Head of caudate nucleus (tissue), 42 donors: ENCODE measurements around the gene KIFAP3.
A peak's percentile ranks its signal among the peaks of the same experiment; 100 is the strongest.

Source experiments
- DNase-seq, 42 donors: peaks; one replicate each; pipeline versions ENCODE4 v3.0.0 to v3.0.0-alpha.2; 2020 to 2021; ENCODE audit warnings: mixed read lengths in 7 of 42
- intact Hi-C: fragments of 100-400 bp; cut with DNase I; formaldehyde crosslinking; loops from one replicate; pipeline ENCODE4 v1.15.0; 2022

KIFAP3 gene

DNA sequence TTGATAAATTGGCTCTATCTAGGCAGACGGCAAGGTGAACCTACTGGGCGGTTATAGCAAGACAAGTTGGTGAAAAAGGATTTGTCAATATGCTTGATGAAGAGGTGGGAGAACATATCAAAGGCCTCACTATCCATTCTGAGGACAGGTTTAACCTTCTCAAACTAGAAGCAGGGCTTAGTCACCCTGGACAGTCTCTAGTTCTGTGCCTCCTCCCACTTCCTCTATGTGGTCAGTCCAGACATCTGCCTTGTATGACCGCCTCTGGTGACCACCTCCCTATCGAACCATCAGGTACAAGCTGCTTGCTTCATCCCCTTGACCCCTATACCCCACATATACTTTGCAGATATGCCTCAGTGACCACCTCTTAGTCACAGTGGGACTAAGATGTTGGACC lies 178.5 kb downstream of the KIFAP3 start:
- DNase-seq, result no peak
- intact Hi-C loops, result no loop called here

DNA sequence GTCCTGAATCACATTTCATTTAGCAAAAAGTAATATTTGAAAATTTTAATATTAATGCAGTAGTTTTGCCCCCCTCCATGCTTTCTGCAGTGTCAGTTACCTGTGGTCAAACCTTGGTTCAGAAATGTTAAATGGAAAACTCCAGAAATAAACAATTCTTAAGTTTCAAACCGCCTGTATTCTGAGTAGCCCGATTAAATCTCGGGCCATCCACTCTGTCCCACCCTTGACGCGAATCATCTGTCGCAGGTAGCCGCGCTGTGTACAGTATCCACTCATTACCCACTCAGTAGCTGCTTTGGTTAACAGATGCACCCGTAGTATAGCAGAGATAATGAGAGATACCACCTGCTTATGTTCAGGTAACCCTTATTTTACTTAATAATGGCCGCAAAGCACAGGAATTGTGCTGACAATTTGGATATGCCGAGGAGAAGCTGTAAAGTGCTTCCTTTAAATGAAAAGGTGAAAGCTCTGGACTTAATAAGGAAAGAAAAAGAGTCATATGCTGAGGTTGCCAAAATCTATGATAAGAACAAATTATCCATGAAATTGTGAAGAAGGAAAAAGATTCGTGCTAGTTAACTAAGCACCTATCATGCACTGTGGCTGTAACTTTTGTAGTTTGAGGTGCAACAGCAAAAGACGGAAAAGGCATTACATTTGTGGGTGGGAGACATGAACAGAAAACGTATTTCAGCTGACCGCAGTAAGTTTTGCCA lies 179.9 kb downstream of the KIFAP3 start:
- peak in 5 of 42 donors; percentile 7 to 52 (median 23) for DNase-seq
- intact Hi-C loops, result loop anchor here (5.0 kb wide), 1 partner anchor 97 kb away; a partner anchor contains a TSS

DNA sequence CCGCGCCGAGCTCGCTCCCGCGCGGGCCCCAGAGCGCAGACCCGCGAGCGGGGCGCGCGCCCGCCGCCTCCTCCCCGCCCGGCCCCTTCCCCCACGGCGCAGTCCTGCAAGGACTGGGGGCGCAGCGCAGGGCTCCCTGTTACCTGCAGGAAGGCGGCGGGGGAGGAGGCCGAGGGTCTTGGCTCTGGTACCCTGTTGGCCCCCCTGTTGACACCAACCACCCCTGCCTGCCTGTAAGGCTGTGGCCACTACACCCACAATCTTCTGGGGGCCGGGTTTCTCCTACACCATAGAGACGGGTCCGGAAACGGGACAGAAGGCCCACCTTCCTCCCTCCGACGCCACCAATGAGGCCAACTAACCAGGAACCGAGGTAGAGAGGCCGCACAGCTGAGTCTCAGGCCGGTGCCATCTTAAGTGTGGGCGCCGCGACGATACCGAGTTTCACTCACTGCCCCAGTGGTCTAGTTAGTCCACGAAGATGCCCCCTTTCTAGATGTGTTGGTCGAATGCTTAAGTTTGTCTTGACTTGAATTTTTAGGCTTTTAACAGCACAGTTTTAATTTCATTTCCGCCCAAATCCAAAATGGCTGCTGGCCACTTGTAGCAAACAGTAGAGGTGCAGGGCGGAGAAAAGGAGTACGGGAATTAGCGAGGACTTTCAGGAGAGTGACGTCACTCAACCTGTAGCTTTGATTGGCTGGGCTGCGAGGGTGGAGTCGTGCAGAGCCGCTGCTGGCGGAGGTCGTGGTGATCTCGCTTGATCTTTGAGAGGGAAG lies 180.7 kb downstream of the KIFAP3 start, which contains the start of gene SCYL3:
TSS of gene SCYL3 (minus strand) at position 252 of the 779 bp plus-strand sequence. CDS start 5,056 bp downstream, outside the sequence.
- DNase-seq, result peak; percentile 90 to 99 (median 97)
- intact Hi-C loops, result loop anchor here (5.0 kb wide), 1 partner anchor 97 kb away; a partner anchor contains a TSS

DNA sequence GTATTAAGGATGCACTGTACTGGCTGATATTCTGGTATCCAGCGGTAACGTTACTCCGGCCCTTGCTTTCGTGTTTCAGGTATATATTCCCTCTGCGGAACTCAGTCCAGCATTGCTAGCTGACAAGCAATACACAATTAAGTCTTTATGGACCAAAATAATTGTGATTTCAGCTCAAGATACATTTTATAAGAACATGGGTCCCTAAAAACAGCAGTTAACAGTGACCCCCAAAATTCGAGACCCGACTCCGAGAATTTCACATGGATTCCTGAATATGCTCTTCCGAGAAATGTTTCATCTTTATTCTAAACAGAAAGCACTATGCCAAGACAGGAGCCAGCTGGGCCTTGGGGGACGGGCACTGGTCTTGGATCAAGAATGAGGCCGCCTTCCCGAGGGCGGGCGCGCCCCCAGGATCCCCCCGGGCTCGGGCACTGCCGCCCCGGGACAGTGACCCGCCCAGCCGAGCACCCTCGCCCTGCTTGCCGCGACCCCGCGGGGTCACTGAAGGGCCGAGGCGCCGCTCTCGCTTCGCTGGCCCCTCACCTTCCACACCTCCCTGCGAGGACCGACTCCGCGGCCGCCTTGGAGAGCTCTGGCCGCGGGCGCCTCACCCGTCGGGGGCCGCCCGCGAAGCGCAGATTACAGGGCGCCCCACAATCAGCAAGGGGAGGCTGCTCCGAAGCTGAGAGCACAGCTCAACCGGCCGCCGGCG lies 181.4 kb downstream of the KIFAP3 start:
- peak in 25 of 42 donors; percentile 9 to 69 (median 32) for DNase-seq
- intact Hi-C loops, result loop anchor here (5.0 kb wide), 1 partner anchor 96 kb away; a partner anchor contains a TSS

DNA sequence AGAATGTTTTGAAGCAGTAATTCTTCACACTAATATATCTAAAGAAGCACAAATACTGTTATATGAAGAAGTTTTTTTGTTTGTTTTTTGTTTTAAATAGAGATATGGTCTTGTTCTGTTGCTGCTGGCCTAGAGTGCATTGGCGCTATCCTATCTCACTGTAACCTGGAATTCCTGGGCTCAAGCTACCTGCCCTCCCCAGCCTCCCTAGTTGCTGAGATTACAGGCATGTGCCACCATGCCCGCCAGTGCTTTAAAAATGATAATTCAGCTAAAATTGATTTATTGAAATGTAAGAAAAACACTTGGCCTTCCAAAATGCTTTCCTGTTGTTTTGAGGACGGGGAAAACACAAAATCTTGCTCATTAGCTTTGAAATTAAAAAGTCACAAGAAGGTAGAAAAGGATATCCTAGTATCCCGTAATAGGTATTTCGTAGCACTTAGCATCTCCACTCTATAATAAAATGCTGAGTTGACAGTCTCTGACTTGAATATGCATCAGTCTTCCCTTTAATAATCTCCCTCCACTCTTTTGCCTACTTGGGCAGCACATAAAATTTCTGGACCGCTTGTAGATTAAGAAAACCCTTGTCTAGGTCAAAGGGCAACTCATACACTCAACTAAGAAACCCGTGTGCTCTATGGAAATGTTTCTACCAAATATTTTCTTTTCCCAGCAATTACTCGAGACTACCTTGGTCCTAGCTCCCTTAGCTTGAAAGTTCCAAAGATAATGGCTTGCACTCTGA lies 182.1 kb downstream of the KIFAP3 start:
- intact Hi-C loops, result loop anchor here (5.0 kb wide), 1 partner anchor 95 kb away; a partner anchor contains a TSS
- DNase-seq, result peak in 1 of 42 donors; percentile 18

GRCh38 chr1:169891539-169891885 lies 183.0 kb downstream of the KIFAP3 start:
- intact Hi-C loops, result loop anchor here (5.0 kb wide), 1 partner anchor 94 kb away; a partner anchor contains a TSS

DNA sequence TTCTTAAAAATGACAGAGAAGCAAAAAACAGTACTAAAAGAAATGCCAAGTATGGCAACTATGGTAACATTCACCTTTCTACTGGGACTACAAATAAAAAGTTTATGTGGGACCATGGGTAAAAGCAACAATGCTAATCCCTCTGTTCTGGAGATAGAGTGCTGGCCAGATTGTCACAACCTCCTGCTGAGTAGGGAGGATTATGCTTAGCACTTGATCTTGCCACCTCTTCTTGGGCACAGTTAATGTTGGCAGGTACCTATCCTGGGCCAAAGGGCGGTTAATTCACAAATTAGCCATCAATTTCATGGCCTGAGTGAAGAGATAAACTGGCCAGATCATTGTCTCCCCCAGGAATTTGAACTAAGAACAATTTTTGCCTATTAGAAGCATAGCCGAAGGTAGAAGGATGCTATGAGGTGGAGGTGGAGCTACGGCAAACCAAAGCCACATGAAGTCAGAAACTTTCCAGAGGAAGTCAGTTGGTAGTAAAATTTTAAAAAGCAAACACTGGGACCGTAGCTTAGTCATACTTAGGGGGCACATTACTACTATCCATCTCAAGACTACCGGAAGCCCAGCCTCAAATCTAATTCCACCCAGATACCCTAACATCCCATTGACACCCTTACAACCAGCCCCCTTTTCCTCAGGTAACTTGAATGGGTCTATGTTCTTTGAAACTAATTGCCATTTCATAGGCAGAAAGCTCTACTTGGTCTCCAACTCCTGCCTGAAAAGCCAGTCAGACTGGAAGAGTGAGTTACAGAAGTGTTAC lies 183.5 kb downstream of the KIFAP3 start:
- intact Hi-C loops, result loop anchor here (5.0 kb wide), 1 partner anchor 94 kb away; a partner anchor contains a TSS
- no peak for DNase-seq

More at GRCh38 chr1:169891539-169891885, 183.0 kb downstream of the KIFAP3 start:
- DNase-seq, result no peak

DNA sequence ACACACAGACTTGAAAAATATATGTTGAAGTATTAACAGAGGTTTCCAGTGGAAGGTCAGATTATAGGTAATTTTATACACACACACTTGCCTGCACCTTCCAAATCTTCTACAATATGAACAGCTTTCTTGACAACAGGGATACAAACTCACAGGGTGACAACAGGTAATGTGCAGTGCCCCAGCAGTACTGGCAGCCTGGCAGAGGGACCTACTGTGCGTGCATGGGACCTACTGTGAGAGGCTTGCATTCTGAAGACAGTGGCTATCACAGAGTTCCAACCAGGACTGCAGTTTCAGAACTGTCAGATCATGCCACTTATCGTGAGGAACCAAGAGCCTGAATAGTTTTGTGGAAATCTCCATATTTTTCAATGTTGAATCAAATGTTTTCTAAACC lies 184.6 kb downstream of the KIFAP3 start:
- intact Hi-C loops, result loop anchor here (5.0 kb wide), 1 partner anchor 93 kb away; a partner anchor contains a TSS
- no peak for DNase-seq

DNA sequence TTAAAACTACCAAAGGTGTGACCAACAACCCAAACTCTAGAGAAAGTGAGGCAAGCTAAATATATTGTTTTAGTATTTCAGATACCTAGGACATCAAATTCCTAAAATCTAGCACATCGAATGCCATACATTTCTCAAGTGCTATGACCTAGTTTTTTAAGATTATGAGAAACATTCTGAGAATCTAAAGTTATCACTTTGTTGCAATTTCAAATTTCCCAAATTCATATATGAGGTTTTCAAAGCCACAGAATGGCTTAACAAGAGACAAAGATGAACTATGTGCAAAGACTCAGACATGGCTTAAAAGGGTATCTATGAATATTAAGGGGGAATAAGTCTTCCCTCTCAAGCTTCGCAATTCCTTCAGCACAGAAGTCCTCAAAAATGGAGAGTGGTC lies 187.6 kb downstream of the KIFAP3 start:
- intact Hi-C loops, result no loop called here
- no peak for DNase-seq

DNA sequence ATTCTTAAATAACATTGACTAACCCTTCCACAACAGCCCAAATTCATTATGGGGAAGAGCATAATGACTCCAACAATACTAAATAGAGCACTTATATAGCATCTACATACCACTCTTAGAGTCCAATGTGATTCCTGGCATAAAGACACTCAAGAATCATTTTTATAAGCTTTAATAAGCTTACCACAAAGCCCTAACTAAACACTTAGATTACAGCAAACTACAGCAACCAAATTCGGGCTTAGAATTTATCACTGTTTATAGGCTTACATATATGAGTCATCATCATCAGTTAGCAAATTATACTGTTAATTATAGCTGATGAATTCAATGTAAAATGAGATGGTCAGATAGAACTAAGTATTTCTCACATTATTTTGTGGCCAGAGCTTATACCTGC lies 188.1 kb downstream of the KIFAP3 start:
- intact Hi-C loops, result no loop called here

GRCh38 chr1:169885207-169885606 lies 189.3 kb downstream of the KIFAP3 start:
- no peak for DNase-seq
- intact Hi-C loops, result no loop called here

More for the DNA sequence above, 188.1 kb downstream of the KIFAP3 start:
- no peak for DNase-seq

DNA sequence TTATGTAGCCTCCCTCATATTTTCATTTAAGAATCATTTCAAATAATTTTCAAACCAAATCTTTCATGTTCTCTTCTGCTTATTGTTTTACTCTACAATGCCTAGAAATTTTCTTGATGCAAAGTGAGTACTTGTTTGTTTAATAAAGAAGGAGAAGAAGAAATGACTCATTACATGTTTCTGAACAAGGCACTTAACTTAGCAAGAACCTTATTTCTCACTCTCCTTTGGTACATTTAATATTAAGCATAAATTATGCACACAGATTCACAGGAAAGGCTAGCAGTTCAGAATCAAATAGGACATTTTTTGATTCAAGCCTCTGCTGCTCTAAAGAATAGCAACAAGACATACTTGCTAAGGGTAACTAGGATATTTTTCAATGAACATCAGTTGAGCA lies 189.9 kb downstream of the KIFAP3 start:
- intact Hi-C loops, result no loop called here
- DNase-seq, result no peak

- no peak for DNase-seq
- intact Hi-C loops, result no loop called here
Observed at GRCh38 chr1:169882039-169882511, 192.4 kb downstream of the KIFAP3 start.

DNA sequence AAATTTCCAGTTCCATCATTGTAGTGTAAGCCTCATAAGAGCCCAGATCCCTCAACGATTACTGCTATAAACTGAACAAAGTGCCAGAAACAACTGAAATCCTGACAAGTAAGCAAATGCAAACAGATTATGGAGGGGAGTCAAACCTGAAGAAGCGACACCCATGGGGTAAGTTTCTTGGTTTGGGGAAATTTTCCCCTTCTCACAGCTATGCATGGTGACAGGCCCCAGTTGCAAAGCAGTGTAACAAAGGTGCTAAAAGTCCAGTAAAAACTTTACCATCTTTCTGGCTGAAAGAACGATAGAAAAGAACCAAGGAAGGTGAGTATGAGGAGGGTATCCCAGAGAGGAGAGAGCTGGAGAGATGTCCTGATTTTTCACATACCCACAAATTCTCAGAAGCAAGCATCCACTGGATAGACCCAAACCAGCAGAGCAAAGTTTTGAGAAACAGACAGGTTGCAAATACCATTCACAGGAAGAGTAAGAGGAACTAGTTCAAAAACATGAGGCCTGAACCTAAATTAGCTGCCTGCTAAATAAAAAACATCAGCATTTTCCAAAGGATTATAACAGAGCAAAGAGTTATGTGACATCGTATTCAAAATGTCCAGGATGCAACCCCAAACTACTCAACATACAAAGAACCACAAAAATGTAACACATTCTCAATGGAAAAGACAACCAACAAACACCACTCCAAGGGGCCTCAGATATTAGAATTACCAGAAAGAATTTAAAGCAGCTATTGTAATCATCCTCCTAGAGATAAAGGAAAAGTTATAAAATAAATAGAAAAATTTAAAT lies 195.3 kb downstream of the KIFAP3 start:
- no peak for DNase-seq
- intact Hi-C loops, result no loop called here

GRCh38 chr1:169878498-169878897 lies 196.0 kb downstream of the KIFAP3 start:
- DNase-seq, result no peak
- intact Hi-C loops, result no loop called here

- DNase-seq, result no peak
- intact Hi-C loops, result no loop called here
Observed at GRCh38 chr1:169877800-169878491, 196.5 kb downstream of the KIFAP3 start.
